GF-D8 (cell line): ENCODE measurements around the gene MAP3K13.
"Not testable (repeated sequence)": the region's sequence is repeated elsewhere in the genome, so short reads cannot be mapped to it uniquely, and the experiment has no call there.

ENCODE experiments used
- DNase-seq: peaks from one replicate; lab custom pipeline; 2025; lab: John Stamatoyannopoulos, UW

MAP3K13 gene

GRCh38 chr3:185399737-185400667 is 37.1 kb downstream of the MAP3K13 start:
- DNase-seq, result no peak

GRCh38 chr3:185400866-185401265 is 37.9 kb downstream of the MAP3K13 start:
- DNase-seq, result no peak

GRCh38 chr3:185401319-185401955 is 38.5 kb downstream of the MAP3K13 start:
- no peak for DNase-seq

GRCh38 chr3:185402561-185402960 is 39.6 kb downstream of the MAP3K13 start:
- no peak for DNase-seq

- DNase-seq, result no peak
Observed at GRCh38 chr3:185403002-185403401, 40.1 kb downstream of the MAP3K13 start.

GRCh38 chr3:185405243-185405642 is 42.3 kb downstream of the MAP3K13 start:
- DNase-seq, result no peak

- no peak for DNase-seq
Observed at GRCh38 chr3:185405664-185406063, 42.7 kb downstream of the MAP3K13 start.

- DNase-seq, result no peak
Observed at GRCh38 chr3:185406121-185406620, 43.2 kb downstream of the MAP3K13 start.

- no peak for DNase-seq
Observed at GRCh38 chr3:185409957-185410356, 47.0 kb downstream of the MAP3K13 start.

- no peak for DNase-seq
Observed at GRCh38 chr3:185411133-185411532, 48.2 kb downstream of the MAP3K13 start.

GRCh38 chr3:185416513-185416912 is 53.6 kb downstream of the MAP3K13 start:
- DNase-seq, result no peak

GRCh38 chr3:185418561-185418977 is 55.6 kb downstream of the MAP3K13 start:
- not testable (repeated sequence) for DNase-seq

- no peak for DNase-seq
Observed at GRCh38 chr3:185420762-185421161, 57.8 kb downstream of the MAP3K13 start.

GRCh38 chr3:185421577-185422232 is 58.8 kb downstream of the MAP3K13 start:
- no peak for DNase-seq

- no peak for DNase-seq
Observed at GRCh38 chr3:185422677-185423076, 59.7 kb downstream of the MAP3K13 start.

- no peak for DNase-seq
Observed at GRCh38 chr3:185423178-185423577, 60.2 kb downstream of the MAP3K13 start.

GRCh38 chr3:185424435-185424834 is 61.5 kb downstream of the MAP3K13 start:
- no peak for DNase-seq

- no peak for DNase-seq
Observed at GRCh38 chr3:185430375-185430774, 67.4 kb downstream of the MAP3K13 start.

- DNase-seq, result no peak
Observed at GRCh38 chr3:185439745-185440466, 77.0 kb downstream of the MAP3K13 start.

GRCh38 chr3:185442031-185442430 is 79.1 kb downstream of the MAP3K13 start:
- no peak for DNase-seq

- no peak for DNase-seq
Observed at GRCh38 chr3:185444329-185444728, 81.4 kb downstream of the MAP3K13 start.

GRCh38 chr3:185448107-185448506 is 85.2 kb downstream of the MAP3K13 start:
- DNase-seq, result no peak
